ENCODE measurements around the gene ZNF776. TPM values are rescaled to one million over a fixed set of nuclear protein-coding genes. Genes with fewer than 3 reads are reported as not detected.

The ZNF776 gene
- total RNA-seq, 3 donors from 2014 or later = 10.4 to 16.5 (median 14.5) TPM

GRCh38 chr19:57769345-57770131 lies 22.9 kb downstream of the ZNF776 start, which contains the start of gene ZNF586:
ZNF586 (plus strand) TSS chr19:57769676; CDS start chr19:57769843, 167 bp downstream.
- peaks cover 7% of the 10 kb centered on the region for H3K4me1 ChIP-seq (ENCODE audit: low read depth)
- no peak for TF ChIP-seq CTCF (IDR thresholded peaks at IDR 0.05)
- peaks cover 30% of the 10 kb centered on the region for H3K9me3 ChIP-seq
- ATAC-seq (peak; percentile 100), DNase-seq (peak; percentile 89 to 93 (median 91))
- H3K4me3 ChIP-seq = peak within 1 kb of the TSS; percentile 96
- H3K36me3 ChIP-seq (ENCODE audit: low read depth) = no peaks in the 10 kb centered on the region
- intact Hi-C loops (cut with DNase I, micrococcal nuclease) = no loop called here

GRCh38 chr19:57771417-57771816 lies 24.8 kb downstream of the ZNF776 start:
- TF ChIP-seq CTCF (IDR thresholded peaks at IDR 0.05) = no peak
- H3K36me3 ChIP-seq (ENCODE audit: low read depth) = no peaks in the 10 kb centered on the region
- H3K4me3 ChIP-seq = no peak overlapping the region
- ATAC-seq (no peak), DNase-seq (no peak)
- H3K9me3 ChIP-seq = peaks cover 44% of the 10 kb centered on the region
- peaks cover 7% of the 10 kb centered on the region for H3K4me1 ChIP-seq (ENCODE audit: low read depth)
- intact Hi-C loops (cut with DNase I, micrococcal nuclease) = no loop called here

- H3K36me3 ChIP-seq (ENCODE audit: low read depth) = peaks cover 3% of the 10 kb centered on the region
- H3K4me3 ChIP-seq = no peak overlapping the region
- H3K9me3 ChIP-seq = peaks cover 61% of the 10 kb centered on the region
- intact Hi-C loops (cut with DNase I, micrococcal nuclease) = no loop called here
- peaks cover 7% of the 10 kb centered on the region for H3K4me1 ChIP-seq (ENCODE audit: low read depth)
- ATAC-seq = no peak
- no peak for DNase-seq
- TF ChIP-seq CTCF (IDR thresholded peaks at IDR 0.05) = no peak
Measured at GRCh38 chr19:57773488-57773887, 26.9 kb downstream of the ZNF776 start.

- H3K4me3 ChIP-seq = no peak overlapping the region
- intact Hi-C loops (cut with DNase I, micrococcal nuclease) = no loop called here
- no peak for TF ChIP-seq CTCF (IDR thresholded peaks at IDR 0.05)
- DNase-seq = no peak
- peaks cover 90% of the 10 kb centered on the region for H3K9me3 ChIP-seq
- ATAC-seq = no peak
- peaks cover 10% of the 10 kb centered on the region for H3K36me3 ChIP-seq (ENCODE audit: low read depth)
- no peaks in the 10 kb centered on the region for H3K4me1 ChIP-seq (ENCODE audit: low read depth)
Measured at GRCh38 chr19:57776764-57777296, 30.2 kb downstream of the ZNF776 start.

GRCh38 chr19:57778336-57778735 lies 31.7 kb downstream of the ZNF776 start:
- Histone ChIP-seq H3K36me3 (ENCODE audit: low read depth) (peaks cover 10% of the 10 kb centered on the region), H3K4me3 (no peak overlapping the region), H3K9me3 (peaks cover 97% of the 10 kb centered on the region), H3K4me1 (ENCODE audit: low read depth) (no peaks in the 10 kb centered on the region)
- ATAC-seq (no peak), DNase-seq (no peak)
- TF ChIP-seq CTCF (IDR thresholded peaks at IDR 0.05) = no peak
- intact Hi-C loops (cut with DNase I, micrococcal nuclease) = no loop called here
